ENCODE measurements around the gene BIRC6.

The BIRC6 gene

DNA sequence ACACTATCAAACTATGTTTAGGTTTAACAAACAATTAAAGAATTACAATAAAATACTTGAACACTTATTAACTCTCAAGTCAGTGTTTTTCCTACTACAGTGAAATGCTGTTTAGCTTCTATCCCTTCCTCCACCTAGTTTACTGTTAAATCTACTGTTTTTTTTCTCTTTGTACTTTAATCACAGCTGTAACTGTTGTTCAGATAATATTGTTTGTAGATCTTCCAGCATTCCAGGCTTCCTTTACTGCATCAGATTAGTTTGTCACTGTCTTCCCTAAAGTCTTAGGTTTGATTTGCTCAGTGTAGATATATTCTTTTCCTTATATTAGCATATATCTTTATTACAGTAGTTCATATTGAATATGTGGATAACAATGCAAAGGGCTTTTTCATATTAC, 22.5 kb downstream of the BIRC6 start:
- Histone ChIP-seq H3K36me3 (ENCODE audit: insufficient read depth, low read length) (peaks cover 41% of the 10 kb centered on the region; the same call in 1 of the 2 replicates), H3K79me2 (ENCODE audit: insufficient read depth, low read length) (peaks cover 91% of the 10 kb centered on the region), H3K4me2 (ENCODE audit: low read depth, low read length, poor library complexity, severe bottlenecking) (no peak overlapping the region), H3K9me3 (ENCODE audit: insufficient read depth, low read depth, low read length) (no peaks in the 10 kb centered on the region), H3K4me1 (ENCODE audit: insufficient read depth, low read length, poor library complexity, severe bottlenecking) (no peaks in the 10 kb centered on the region), H4K20me1 (ENCODE audit: insufficient read depth, low read length, poor library complexity, severe bottlenecking) (peaks cover 81% of the 10 kb centered on the region), H3K9ac (ENCODE audit: low read depth, low read length, poor library complexity, severe bottlenecking) (no peak overlapping the region), H3K27me3 (ENCODE audit: insufficient read depth, low read length, poor library complexity, severe bottlenecking) (no peaks in the 10 kb centered on the region), H3K9me2 (replicated peaks; ENCODE audit: low read depth, low read length) (no peaks in the 10 kb centered on the region), H3K4me3 (ENCODE audit: low read length, poor library complexity, severe bottlenecking) (no peak overlapping the region), H3F3A (ENCODE audit: low read depth) (no peaks in the 10 kb centered on the region), H2AFZ (ENCODE audit: low read length) (no peak overlapping the region)
- no peak for TF ChIP-seq EZH2phosphoT487 (IDR thresholded peaks at IDR 0.05; ENCODE audit: borderline replicate concordance)
- TF ChIP-seq, protein P1, sequence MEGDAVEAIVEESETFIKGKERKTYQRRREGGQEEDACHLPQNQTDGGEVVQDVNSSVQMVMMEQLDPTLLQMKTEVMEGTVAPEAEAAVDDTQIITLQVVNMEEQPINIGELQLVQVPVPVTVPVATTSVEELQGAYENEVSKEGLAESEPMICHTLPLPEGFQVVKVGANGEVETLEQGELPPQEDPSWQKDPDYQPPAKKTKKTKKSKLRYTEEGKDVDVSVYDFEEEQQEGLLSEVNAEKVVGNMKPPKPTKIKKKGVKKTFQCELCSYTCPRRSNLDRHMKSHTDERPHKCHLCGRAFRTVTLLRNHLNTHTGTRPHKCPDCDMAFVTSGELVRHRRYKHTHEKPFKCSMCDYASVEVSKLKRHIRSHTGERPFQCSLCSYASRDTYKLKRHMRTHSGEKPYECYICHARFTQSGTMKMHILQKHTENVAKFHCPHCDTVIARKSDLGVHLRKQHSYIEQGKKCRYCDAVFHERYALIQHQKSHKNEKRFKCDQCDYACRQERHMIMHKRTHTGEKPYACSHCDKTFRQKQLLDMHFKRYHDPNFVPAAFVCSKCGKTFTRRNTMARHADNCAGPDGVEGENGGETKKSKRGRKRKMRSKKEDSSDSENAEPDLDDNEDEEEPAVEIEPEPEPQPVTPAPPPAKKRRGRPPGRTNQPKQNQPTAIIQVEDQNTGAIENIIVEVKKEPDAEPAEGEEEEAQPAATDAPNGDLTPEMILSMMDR (conservative IDR thresholded peaks at IDR 0.05; ENCODE audit: low read length): no peak

GRCh38 chr2:32383858-32384257, 27.0 kb downstream of the BIRC6 start:
- Histone ChIP-seq H3K79me2 (ENCODE audit: insufficient read depth, low read length) (peaks cover 85% of the 10 kb centered on the region), H3K9me2 (replicated peaks; ENCODE audit: low read depth, low read length) (no peaks in the 10 kb centered on the region), H3K36me3 (ENCODE audit: insufficient read depth, low read length) (peaks cover 80% of the 10 kb centered on the region), H3F3A (ENCODE audit: low read depth) (no peaks in the 10 kb centered on the region), H3K9ac (ENCODE audit: low read depth, low read length, poor library complexity, severe bottlenecking) (no peak overlapping the region), H3K4me1 (ENCODE audit: insufficient read depth, low read length, poor library complexity, severe bottlenecking) (no peaks in the 10 kb centered on the region), H3K9me3 (ENCODE audit: insufficient read depth, low read depth, low read length) (no peaks in the 10 kb centered on the region), H3K4me2 (ENCODE audit: low read depth, low read length, poor library complexity, severe bottlenecking) (no peak overlapping the region), H4K20me1 (ENCODE audit: insufficient read depth, low read length, poor library complexity, severe bottlenecking) (peaks cover 69% of the 10 kb centered on the region), H3K27me3 (ENCODE audit: insufficient read depth, low read length, poor library complexity, severe bottlenecking) (no peaks in the 10 kb centered on the region), H3K4me3 (ENCODE audit: low read length, poor library complexity, severe bottlenecking) (no peak overlapping the region), H2AFZ (ENCODE audit: low read length) (no peak overlapping the region)
- TF ChIP-seq, protein P1 (conservative IDR thresholded peaks at IDR 0.05; ENCODE audit: low read length): no peak
- no peak for TF ChIP-seq EZH2phosphoT487 (IDR thresholded peaks at IDR 0.05; ENCODE audit: borderline replicate concordance)

GRCh38 chr2:32384529-32384928, 27.7 kb downstream of the BIRC6 start:
- H3K9me3 ChIP-seq (ENCODE audit: insufficient read depth, low read depth, low read length): no peaks in the 10 kb centered on the region
- H3K4me1 ChIP-seq (ENCODE audit: insufficient read depth, low read length, poor library complexity, severe bottlenecking): no peaks in the 10 kb centered on the region
- no peak overlapping the region for H3K9ac ChIP-seq (ENCODE audit: low read depth, low read length, poor library complexity, severe bottlenecking)
- no peaks in the 10 kb centered on the region for H3K27me3 ChIP-seq (ENCODE audit: insufficient read depth, low read length, poor library complexity, severe bottlenecking)
- peaks cover 85% of the 10 kb centered on the region for H3K36me3 ChIP-seq (ENCODE audit: insufficient read depth, low read length)
- H4K20me1 ChIP-seq (ENCODE audit: insufficient read depth, low read length, poor library complexity, severe bottlenecking): peaks cover 63% of the 10 kb centered on the region
- H3F3A ChIP-seq (ENCODE audit: low read depth): no peaks in the 10 kb centered on the region
- peaks cover 78% of the 10 kb centered on the region for H3K79me2 ChIP-seq (ENCODE audit: insufficient read depth, low read length)
- no peaks in the 10 kb centered on the region for H3K9me2 ChIP-seq (replicated peaks; ENCODE audit: low read depth, low read length)
- TF ChIP-seq EZH2phosphoT487 (IDR thresholded peaks at IDR 0.05; ENCODE audit: borderline replicate concordance): no peak
- TF ChIP-seq, protein P1 (conservative IDR thresholded peaks at IDR 0.05; ENCODE audit: low read length): no peak
- no peak overlapping the region for H3K4me2 ChIP-seq (ENCODE audit: low read depth, low read length, poor library complexity, severe bottlenecking)
- H3K4me3 ChIP-seq (ENCODE audit: low read length, poor library complexity, severe bottlenecking): no peak overlapping the region
- no peak overlapping the region for H2AFZ ChIP-seq (ENCODE audit: low read length)
